ENCODE data around the gene ATOX1. TPM values are rescaled to one million over a fixed set of nuclear protein-coding genes. Genes with fewer than 3 reads are reported as not detected.

Gene ATOX1
- total and polyA plus RNA-seq, 2 of the 13 experiments (the other 11 are each of a cell fraction or from before 2014, with no cell fraction given) = 62.4 to 124 TPM

DNA sequence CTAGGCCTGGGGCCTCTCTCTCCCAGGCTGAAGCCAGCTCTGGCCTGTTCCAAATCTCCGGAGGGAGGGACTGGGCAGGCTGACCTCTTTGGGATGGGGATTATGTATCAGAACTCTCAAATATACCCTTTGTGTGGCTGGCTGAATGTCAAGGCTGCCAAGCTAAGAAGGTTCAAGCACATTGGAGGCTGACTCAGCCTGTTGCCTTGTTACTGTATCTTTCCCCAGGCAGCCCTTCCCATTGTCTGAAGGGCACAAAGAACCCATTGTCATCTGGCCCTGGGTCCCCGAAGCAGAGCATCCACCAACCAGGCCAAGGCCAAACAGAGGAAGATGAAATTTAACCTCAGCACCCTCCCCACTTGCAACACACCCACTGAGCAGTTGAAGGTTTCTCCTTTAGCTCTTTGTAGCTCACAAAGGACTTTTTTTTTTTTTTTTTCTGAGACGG is 64.4 kb downstream of the ATOX1 start (continued):
- TF ChIP-seq BRCA1 (CRISPR knock-in tag; IDR thresholded peaks at IDR 0.05) (no peak), ZNF235 (CRISPR knock-in tag; IDR thresholded peaks at IDR 0.05; ENCODE audit: borderline replicate concordance) (no peak), MTA3 (CRISPR knock-in tag; IDR thresholded peaks at IDR 0.05) (no peak), ZNF446 (CRISPR knock-in tag; IDR thresholded peaks at IDR 0.05) (no peak), ELF4 (CRISPR knock-in tag; IDR thresholded peaks at IDR 0.05; ENCODE audit: borderline replicate concordance) (no peak), ZNF777 (CRISPR knock-in tag; IDR thresholded peaks at IDR 0.05) (no peak), RAD21 (CRISPR knock-in tag; IDR thresholded peaks at IDR 0.05) (no peak), ZNF234 (CRISPR knock-in tag; conservative IDR thresholded peaks at IDR 0.05) (no peak), PAWR (CRISPR knock-in tag; IDR thresholded peaks at IDR 0.05; ENCODE audit: borderline replicate concordance) (no peak), ZNF30 (CRISPR knock-in tag; IDR thresholded peaks at IDR 0.05) (no peak), ZBTB20 (CRISPR knock-in tag; IDR thresholded peaks at IDR 0.05; ENCODE audit: borderline replicate concordance, low read depth) (no peak), ZFP1 (CRISPR knock-in tag; IDR thresholded peaks at IDR 0.05) (0 out of 2 replicates have a peak, but pooled peaks have one; percentile 45), CBFB (CRISPR knock-in tag; IDR thresholded peaks at IDR 0.05) (0 out of 2 replicates have a peak, but pooled peaks have one; percentile 63), ZNF124 (CRISPR knock-in tag; IDR thresholded peaks at IDR 0.05) (no peak), ZNF12 (CRISPR knock-in tag; IDR thresholded peaks at IDR 0.05) (no peak), SMC3 (IDR thresholded peaks at IDR 0.05; ENCODE audit: low read length) (no peak), MEF2D (CRISPR knock-in tag; IDR thresholded peaks at IDR 0.05) (0 out of 2 replicates have a peak, but pooled peaks have one; percentile 35)
- TF ChIP-seq, protein P1, sequence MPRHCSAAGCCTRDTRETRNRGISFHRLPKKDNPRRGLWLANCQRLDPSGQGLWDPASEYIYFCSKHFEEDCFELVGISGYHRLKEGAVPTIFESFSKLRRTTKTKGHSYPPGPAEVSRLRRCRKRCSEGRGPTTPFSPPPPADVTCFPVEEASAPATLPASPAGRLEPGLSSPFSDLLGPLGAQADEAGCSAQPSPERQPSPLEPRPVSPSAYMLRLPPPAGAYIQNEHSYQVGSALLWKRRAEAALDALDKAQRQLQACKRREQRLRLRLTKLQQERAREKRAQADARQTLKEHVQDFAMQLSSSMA (CRISPR knock-in tag; IDR thresholded peaks at IDR 0.05) = no peak
- TF ChIP-seq, protein P2, sequence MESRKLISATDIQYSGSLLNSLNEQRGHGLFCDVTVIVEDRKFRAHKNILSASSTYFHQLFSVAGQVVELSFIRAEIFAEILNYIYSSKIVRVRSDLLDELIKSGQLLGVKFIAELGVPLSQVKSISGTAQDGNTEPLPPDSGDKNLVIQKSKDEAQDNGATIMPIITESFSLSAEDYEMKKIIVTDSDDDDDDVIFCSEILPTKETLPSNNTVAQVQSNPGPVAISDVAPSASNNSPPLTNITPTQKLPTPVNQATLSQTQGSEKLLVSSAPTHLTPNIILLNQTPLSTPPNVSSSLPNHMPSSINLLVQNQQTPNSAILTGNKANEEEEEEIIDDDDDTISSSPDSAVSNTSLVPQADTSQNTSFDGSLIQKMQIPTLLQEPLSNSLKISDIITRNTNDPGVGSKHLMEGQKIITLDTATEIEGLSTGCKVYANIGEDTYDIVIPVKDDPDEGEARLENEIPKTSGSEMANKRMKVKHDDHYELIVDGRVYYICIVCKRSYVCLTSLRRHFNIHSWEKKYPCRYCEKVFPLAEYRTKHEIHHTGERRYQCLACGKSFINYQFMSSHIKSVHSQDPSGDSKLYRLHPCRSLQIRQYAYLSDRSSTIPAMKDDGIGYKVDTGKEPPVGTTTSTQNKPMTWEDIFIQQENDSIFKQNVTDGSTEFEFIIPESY (CRISPR knock-in tag; IDR thresholded peaks at IDR 0.05) = no peak
- TF ChIP-seq, protein P3, sequence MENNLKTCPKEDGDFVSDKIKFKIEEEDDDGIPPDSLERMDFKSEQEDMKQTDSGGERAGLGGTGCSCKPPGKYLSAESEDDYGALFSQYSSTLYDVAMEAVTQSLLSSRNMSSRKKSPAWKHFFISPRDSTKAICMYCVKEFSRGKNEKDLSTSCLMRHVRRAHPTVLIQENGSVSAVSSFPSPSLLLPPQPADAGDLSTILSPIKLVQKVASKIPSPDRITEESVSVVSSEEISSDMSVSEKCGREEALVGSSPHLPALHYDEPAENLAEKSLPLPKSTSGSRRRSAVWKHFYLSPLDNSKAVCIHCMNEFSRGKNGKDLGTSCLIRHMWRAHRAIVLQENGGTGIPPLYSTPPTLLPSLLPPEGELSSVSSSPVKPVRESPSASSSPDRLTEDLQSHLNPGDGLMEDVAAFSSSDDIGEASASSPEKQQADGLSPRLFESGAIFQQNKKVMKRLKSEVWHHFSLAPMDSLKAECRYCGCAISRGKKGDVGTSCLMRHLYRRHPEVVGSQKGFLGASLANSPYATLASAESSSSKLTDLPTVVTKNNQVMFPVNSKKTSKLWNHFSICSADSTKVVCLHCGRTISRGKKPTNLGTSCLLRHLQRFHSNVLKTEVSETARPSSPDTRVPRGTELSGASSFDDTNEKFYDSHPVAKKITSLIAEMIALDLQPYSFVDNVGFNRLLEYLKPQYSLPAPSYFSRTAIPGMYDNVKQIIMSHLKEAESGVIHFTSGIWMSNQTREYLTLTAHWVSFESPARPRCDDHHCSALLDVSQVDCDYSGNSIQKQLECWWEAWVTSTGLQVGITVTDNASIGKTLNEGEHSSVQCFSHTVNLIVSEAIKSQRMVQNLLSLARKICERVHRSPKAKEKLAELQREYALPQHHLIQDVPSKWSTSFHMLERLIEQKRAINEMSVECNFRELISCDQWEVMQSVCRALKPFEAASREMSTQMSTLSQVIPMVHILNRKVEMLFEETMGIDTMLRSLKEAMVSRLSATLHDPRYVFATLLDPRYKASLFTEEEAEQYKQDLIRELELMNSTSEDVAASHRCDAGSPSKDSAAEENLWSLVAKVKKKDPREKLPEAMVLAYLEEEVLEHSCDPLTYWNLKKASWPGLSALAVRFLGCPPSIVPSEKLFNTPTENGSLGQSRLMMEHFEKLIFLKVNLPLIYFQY (CRISPR knock-in tag; IDR thresholded peaks at IDR 0.05; ENCODE audit: borderline replicate concordance) = no peak
- TF ChIP-seq, protein P4, sequence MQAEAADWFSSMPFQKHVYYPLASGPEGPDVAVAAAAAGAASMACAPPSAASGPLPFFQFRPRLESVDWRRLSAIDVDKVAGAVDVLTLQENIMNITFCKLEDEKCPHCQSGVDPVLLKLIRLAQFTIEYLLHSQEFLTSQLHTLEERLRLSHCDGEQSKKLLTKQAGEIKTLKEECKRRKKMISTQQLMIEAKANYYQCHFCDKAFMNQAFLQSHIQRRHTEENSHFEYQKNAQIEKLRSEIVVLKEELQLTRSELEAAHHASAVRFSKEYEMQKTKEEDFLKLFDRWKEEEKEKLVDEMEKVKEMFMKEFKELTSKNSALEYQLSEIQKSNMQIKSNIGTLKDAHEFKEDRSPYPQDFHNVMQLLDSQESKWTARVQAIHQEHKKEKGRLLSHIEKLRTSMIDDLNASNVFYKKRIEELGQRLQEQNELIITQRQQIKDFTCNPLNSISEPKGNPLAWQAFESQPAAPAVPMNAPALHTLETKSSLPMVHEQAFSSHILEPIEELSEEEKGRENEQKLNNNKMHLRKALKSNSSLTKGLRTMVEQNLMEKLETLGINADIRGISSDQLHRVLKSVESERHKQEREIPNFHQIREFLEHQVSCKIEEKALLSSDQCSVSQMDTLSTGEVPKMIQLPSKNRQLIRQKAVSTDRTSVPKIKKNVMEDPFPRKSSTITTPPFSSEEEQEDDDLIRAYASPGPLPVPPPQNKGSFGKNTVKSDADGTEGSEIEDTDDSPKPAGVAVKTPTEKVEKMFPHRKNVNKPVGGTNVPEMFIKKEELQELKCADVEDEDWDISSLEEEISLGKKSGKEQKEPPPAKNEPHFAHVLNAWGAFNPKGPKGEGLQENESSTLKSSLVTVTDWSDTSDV (CRISPR knock-in tag; IDR thresholded peaks at IDR 0.05) = no peak

Measured in HepG2 (cell line).